ENCODE data around the gene ARFGEF2. TPM values are rescaled to one million over a fixed set of nuclear protein-coding genes. Genes with fewer than 3 reads are reported as not detected.
"Not testable (repeated sequence)": the region's sequence is repeated elsewhere in the genome, so short reads cannot be mapped to it uniquely, and the experiment has no call there.

ARFGEF2 gene
- total RNA-seq, 4 donors from 2014 or later, result 23.7 to 37.0 (median 28.1) TPM

GRCh38 chr20:49054056-49054643, 132.6 kb downstream of the ARFGEF2 start:
- no peak overlapping the region for H3K4me3 ChIP-seq
- H3K36me3 ChIP-seq, result peaks cover 0 to 40% (median 6%) of the 10 kb centered on the region in 3 donors
- TF ChIP-seq POLR2A (IDR thresholded peaks at IDR 0.05) (no peak), CTCF (IDR thresholded peaks at IDR 0.05) (no peak)
- DNase-seq, result no peak
- WGBS, 2 donors, result 64 to 75% methylated on average over 4 of the region's 4 CpGs
- no peaks in the 10 kb centered on the region for H3K27me3 ChIP-seq
- no peaks in the 10 kb centered on the region for H3K9me3 ChIP-seq
- peaks cover 5 to 51% (median 7%) of the 10 kb centered on the region in 3 donors for H3K4me1 ChIP-seq
- intact Hi-C loops (cut with DNase I), result no loop called here
- no peak overlapping the region for H3K27ac ChIP-seq

- no peak for TF ChIP-seq POLR2A (IDR thresholded peaks at IDR 0.05)
- TF ChIP-seq CTCF (IDR thresholded peaks at IDR 0.05), result no peak
- H3K36me3 ChIP-seq, result peaks cover 6 to 97% (median 21%) of the 10 kb centered on the region in 3 donors
- intact Hi-C loops (cut with DNase I), result no loop called here
- WGBS, 2 donors, result 61 to 81% methylated on average over 3 of the region's 3 CpGs
- DNase-seq, result no peak
- H3K27me3 ChIP-seq, result no peaks in the 10 kb centered on the region
- no peaks in the 10 kb centered on the region for H3K9me3 ChIP-seq
- no peak overlapping the region for H3K4me3 ChIP-seq
- H3K27ac ChIP-seq, result no peak overlapping the region
- no peaks in the 10 kb centered on the region for H3K4me1 ChIP-seq
Observed at GRCh38 chr20:49063279-49063678, 141.8 kb downstream of the ARFGEF2 start.

- no peak overlapping the region for H3K4me3 ChIP-seq
- TF ChIP-seq POLR2A (IDR thresholded peaks at IDR 0.05) (no peak), CTCF (IDR thresholded peaks at IDR 0.05) (no peak)
- H3K9me3 ChIP-seq, result no peaks in the 10 kb centered on the region
- H3K4me1 ChIP-seq, result no peaks in the 10 kb centered on the region
- WGBS, 2 donors, result 82 to 94% methylated on average over 1 to 2 of the region's 2 CpGs
- intact Hi-C loops (cut with DNase I), result no loop called here
- no peak for DNase-seq
- H3K27ac ChIP-seq, result no peak overlapping the region
- H3K36me3 ChIP-seq, result peaks cover 13 to 100% (median 39%) of the 10 kb centered on the region in 3 donors
- H3K27me3 ChIP-seq, result no peaks in the 10 kb centered on the region
Observed at GRCh38 chr20:49074521-49074920, 153.0 kb downstream of the ARFGEF2 start.

GRCh38 chr20:49078310-49078709, 156.8 kb downstream of the ARFGEF2 start:
- WGBS, 2 donors, result 89 to 90% methylated on average over 3 of the region's 3 CpGs
- peaks cover 11 to 100% (median 41%) of the 10 kb centered on the region in 3 donors for H3K36me3 ChIP-seq

GRCh38 chr20:49082295-49082694, 160.8 kb downstream of the ARFGEF2 start:
- not testable (repeated sequence) for H3K27ac ChIP-seq, H3K27me3 ChIP-seq, H3K9me3 ChIP-seq, DNase-seq, H3K4me3 ChIP-seq, H3K4me1 ChIP-seq
- H3K36me3 ChIP-seq, result peaks cover 10 to 100% (median 41%) of the 10 kb centered on the region in 3 donors
- intact Hi-C loops (cut with DNase I), result loop anchor here (10.0 kb wide), 1 partner anchor 47 kb away; no protein-coding TSS in a partner anchor
- 76 to 91% methylated on average over 12 of the region's 12 CpGs for WGBS, 2 donors

More at GRCh38 chr20:49078310-49078709, 156.8 kb downstream of the ARFGEF2 start:
- no peak for DNase-seq
- H3K27me3 ChIP-seq, result no peaks in the 10 kb centered on the region
- H3K4me3 ChIP-seq, result no peak overlapping the region
- TF ChIP-seq CTCF (IDR thresholded peaks at IDR 0.05) (no peak), POLR2A (IDR thresholded peaks at IDR 0.05) (no peak)
- H3K27ac ChIP-seq, result no peak overlapping the region
- no peaks in the 10 kb centered on the region for H3K9me3 ChIP-seq
- no peaks in the 10 kb centered on the region for H3K4me1 ChIP-seq
- intact Hi-C loops (cut with DNase I), result no loop called here

Small RNA genes lying within 50 kb of the gene (small RNA-seq; reads per million reads assigned to genes)
- 0 reads per million in 4 donors for gene SNAP23P1

Other genes with a start within 250 kb of the ARFGEF2 start
- gene PREX1, start 93.7 kb upstream of the ARFGEF2 start, total RNA-seq, result 10 to 100 TPM in 2 of 4 donors, 1 to 10 TPM in 2; 4.9 to 25.9 (median 8.9) TPM
- 10 to 100 TPM; 32.8 to 88.9 (median 70.1) TPM for gene CSE1L, start 124.6 kb downstream of the ARFGEF2 start, total RNA-seq